ENCODE results near the gene NEO1. TPM values are rescaled to one million over a fixed set of nuclear protein-coding genes. Genes with fewer than 3 reads are reported as not detected.

Gene NEO1
- total and polyA plus RNA-seq, 2 of the 13 experiments (the other 11 are each of a cell fraction or from before 2014, with no cell fraction given) = 8.4 to 11.0 TPM

GRCh38 chr15:73058437-73058836 lies 6.2 kb downstream of the NEO1 start:
- H3K27ac ChIP-seq (ENCODE audit: extremely low read length, insufficient read depth, low read length) = no peak overlapping the region
- H3K36me3 ChIP-seq (replicated peaks in 1 of 2; ENCODE audit: control insufficient read depth in 1 of 2, insufficient read depth in 2 of 2, low read length in 2 of 2) = no peaks in the 10 kb centered on the region
- intact Hi-C loops (cut with micrococcal nuclease; ENCODE audit: unreplicated experiment) = loop anchor here (5.0 kb wide), 1 partner anchor 1021 kb away; no protein-coding TSS in a partner anchor
- H3K27me3 ChIP-seq (ENCODE audit: control insufficient read depth in 1 of 2, insufficient read depth in 2 of 2, low read length in 2 of 2) = no peaks in the 10 kb centered on the region
- H3K9ac ChIP-seq (ENCODE audit: insufficient read depth, low read depth, low read length) = no peak overlapping the region
- no peaks in the 10 kb centered on the region for H3K79me2 ChIP-seq (ENCODE audit: insufficient read depth, low read length)
- H4K20me1 ChIP-seq (ENCODE audit: insufficient read depth, low read length) = no peaks in the 10 kb centered on the region
- ChIA-PET POLR2A (no interaction called here), CTCF (ENCODE audit: low intra/inter-chr PET ratio, low total read pairs) (no interaction called here)
- no peak overlapping the region for H3K4me3 ChIP-seq (replicated peaks in 1 of 3; ENCODE audit: insufficient read depth in 1 of 3, low read depth in 2 of 3, low read length in 3 of 3)
- DNase-seq (ENCODE audit: low spot score) (no peak), ATAC-seq (no peak), FAIRE-seq (no peak)
- peaks cover 4% of the 10 kb centered on the region for H3K4me1 ChIP-seq (ENCODE audit: insufficient read depth, low read length)
- H3K9me3 ChIP-seq (ENCODE audit: low read length) = no peaks in the 10 kb centered on the region
- BruUV-seq (replicated peaks) = no TSS peak
- H3K4me2 ChIP-seq (ENCODE audit: low read depth, low read length) = no peak overlapping the region
- in situ Hi-C loops (cut with HindIII; ENCODE audit: extremely low pct_ligation_motif_present, low pct_unique_long_range_greater_than_20kb) = no loop called here
- TF ChIP-seq ATF7 (IDR thresholded peaks at IDR 0.05) (peak; percentile 74), ATF7 (CRISPR knock-in tag; IDR thresholded peaks at IDR 0.05) (no peak), SAP130 (CRISPR knock-in tag; IDR thresholded peaks at IDR 0.05; ENCODE audit: low read depth) (no peak), ZNF280B (CRISPR knock-in tag; IDR thresholded peaks at IDR 0.05; ENCODE audit: borderline replicate concordance) (no peak)
- H2AFZ ChIP-seq (ENCODE audit: low read length) = no peak overlapping the region

- no peak overlapping the region for H3K9ac ChIP-seq (ENCODE audit: insufficient read depth, low read depth, low read length)
- 55% methylated on average over 2 of the region's 2 CpGs for WGBS (ENCODE audit: low lambda C conversion rate)
- H3K9me3 ChIP-seq (ENCODE audit: low read length) = no peaks in the 10 kb centered on the region
- H3K79me2 ChIP-seq (ENCODE audit: insufficient read depth, low read length) = no peaks in the 10 kb centered on the region
- FAIRE-seq (no peak), ATAC-seq (no peak), DNase-seq (ENCODE audit: low spot score) (no peak)
- no peaks in the 10 kb centered on the region for H3K36me3 ChIP-seq (replicated peaks in 1 of 2; ENCODE audit: control insufficient read depth in 1 of 2, insufficient read depth in 2 of 2, low read length in 2 of 2)
- H2AFZ ChIP-seq (ENCODE audit: low read length) = no peak overlapping the region
- CTCF ChIA-PET (ENCODE audit: low intra/inter-chr PET ratio, low total read pairs) = no interaction called here
- H3K27ac ChIP-seq (ENCODE audit: extremely low read length, insufficient read depth, low read length) = no peak overlapping the region
- TF ChIP-seq WIZ (CRISPR knock-in tag; IDR thresholded peaks at IDR 0.05) = no peak
- no peak for TF ChIP-seq NFKBIZ (CRISPR knock-in tag; IDR thresholded peaks at IDR 0.05)
- in situ Hi-C loops (cut with HindIII; ENCODE audit: extremely low pct_ligation_motif_present, low pct_unique_long_range_greater_than_20kb) (no loop called here), intact Hi-C loops (cut with micrococcal nuclease; ENCODE audit: unreplicated experiment) (no loop called here)
- no peaks in the 10 kb centered on the region for H4K20me1 ChIP-seq (ENCODE audit: insufficient read depth, low read length)
- no TSS peak for BruUV-seq (replicated peaks)
- POLR2A ChIA-PET = no interaction called here
- no peak overlapping the region for H3K4me2 ChIP-seq (ENCODE audit: low read depth, low read length)
- no peaks in the 10 kb centered on the region for H3K27me3 ChIP-seq (ENCODE audit: control insufficient read depth in 1 of 2, insufficient read depth in 2 of 2, low read length in 2 of 2)
- no peaks in the 10 kb centered on the region for H3K4me1 ChIP-seq (ENCODE audit: insufficient read depth, low read length)
- no peak overlapping the region for H3K4me3 ChIP-seq (replicated peaks in 1 of 3; ENCODE audit: insufficient read depth in 1 of 3, low read depth in 2 of 3, low read length in 3 of 3)
These were observed 12.9 kb downstream of the NEO1 start for GRCh38 chr15:73065114-73065513.
